ENCODE measurements around the gene CDHR2. TPM values are rescaled to one million over a fixed set of nuclear protein-coding genes. Genes with fewer than 3 reads are reported as not detected.

The CDHR2 gene
- total and polyA plus RNA-seq, 12 donors, result 0.03 to 0.22 (median 0.19) TPM; not detected in 9

DNA sequence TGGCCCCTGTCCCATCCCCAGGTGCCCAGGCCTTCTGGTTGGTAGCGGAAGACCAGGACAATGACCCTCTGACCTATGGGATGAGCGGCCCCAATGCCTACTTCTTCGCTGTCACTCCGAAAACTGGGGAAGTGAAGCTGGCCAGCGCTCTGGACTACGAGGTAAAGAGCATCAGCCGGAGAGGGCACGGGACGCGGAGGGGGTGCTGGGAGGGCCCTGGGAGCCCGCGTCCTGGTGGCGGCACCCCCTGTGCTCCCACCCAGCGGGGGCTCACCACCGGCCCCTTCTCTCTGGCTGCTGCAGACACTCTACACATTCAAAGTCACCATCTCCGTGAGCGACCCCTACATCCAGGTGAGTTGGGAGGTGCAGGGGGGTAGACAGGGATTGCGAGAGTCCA lies 19.5 kb downstream of the CDHR2 start:
- DNase-seq, result no peak
- H3K27me3 ChIP-seq, result peaks cover 0 to 50% (median 14%) of the 10 kb centered on the region in 7 donors
- intact Hi-C loops (cut with DNase I), result no loop called here

DNA sequence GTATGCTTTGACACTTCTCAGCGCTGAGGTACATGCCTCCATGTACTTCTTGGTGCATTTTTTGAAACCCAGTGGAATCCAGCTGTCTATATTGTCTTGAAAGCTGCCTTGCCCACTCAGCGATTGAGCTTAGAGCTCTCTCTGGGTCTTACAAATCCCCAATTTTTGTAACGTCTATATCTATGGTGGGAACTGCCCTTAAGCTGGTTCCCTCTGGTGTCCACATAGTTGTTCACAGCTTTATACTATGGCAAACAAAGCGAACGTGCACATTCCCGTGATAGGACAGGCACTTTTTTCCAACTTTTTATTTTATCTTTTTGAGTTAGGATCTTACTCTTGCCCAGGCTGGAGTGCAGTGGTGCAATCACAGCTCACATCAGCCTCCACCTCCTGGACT lies 20.9 kb downstream of the CDHR2 start:
- Histone ChIP-seq H3K27ac (no peak overlapping the region), H3K36me3 (no peaks in the 10 kb centered on the region), H3K4me3 (no peak overlapping the region), H3K27me3 (peaks cover 0 to 50% (median 14%) of the 10 kb centered on the region in 7 donors), H3K4me1 (peaks cover 0 to 3% (median 0%) of the 10 kb centered on the region in 9 donors), H3K9me3 (no peaks in the 10 kb centered on the region)
- WGBS, 2 donors, result 51 to 57% methylated on average over 6 of the region's 6 CpGs
- DNase-seq (no peak), ATAC-seq (no peak)
- TF ChIP-seq, protein P1, sequence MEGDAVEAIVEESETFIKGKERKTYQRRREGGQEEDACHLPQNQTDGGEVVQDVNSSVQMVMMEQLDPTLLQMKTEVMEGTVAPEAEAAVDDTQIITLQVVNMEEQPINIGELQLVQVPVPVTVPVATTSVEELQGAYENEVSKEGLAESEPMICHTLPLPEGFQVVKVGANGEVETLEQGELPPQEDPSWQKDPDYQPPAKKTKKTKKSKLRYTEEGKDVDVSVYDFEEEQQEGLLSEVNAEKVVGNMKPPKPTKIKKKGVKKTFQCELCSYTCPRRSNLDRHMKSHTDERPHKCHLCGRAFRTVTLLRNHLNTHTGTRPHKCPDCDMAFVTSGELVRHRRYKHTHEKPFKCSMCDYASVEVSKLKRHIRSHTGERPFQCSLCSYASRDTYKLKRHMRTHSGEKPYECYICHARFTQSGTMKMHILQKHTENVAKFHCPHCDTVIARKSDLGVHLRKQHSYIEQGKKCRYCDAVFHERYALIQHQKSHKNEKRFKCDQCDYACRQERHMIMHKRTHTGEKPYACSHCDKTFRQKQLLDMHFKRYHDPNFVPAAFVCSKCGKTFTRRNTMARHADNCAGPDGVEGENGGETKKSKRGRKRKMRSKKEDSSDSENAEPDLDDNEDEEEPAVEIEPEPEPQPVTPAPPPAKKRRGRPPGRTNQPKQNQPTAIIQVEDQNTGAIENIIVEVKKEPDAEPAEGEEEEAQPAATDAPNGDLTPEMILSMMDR (IDR thresholded peaks at IDR 0.05), result no peak
- intact Hi-C loops (cut with DNase I), result loop anchor here in 5 of 10 donors (5.0 to 10.0 kb wide), 4 partner anchors 65 to 153 kb away; partner anchors contain the start of genes TSPAN17 (in 4 of the 5), CLTB (in 1 of the 5), EIF4E1B (in 1 of the 5) and SNCB (in 1 of the 5)

More for the DNA sequence above, 19.5 kb downstream of the CDHR2 start:
- Histone ChIP-seq H3K4me3 (no peak overlapping the region), H3K9me3 (no peaks in the 10 kb centered on the region), H3K27ac (no peak overlapping the region), H3K36me3 (no peaks in the 10 kb centered on the region), H3K4me1 (no peaks in the 10 kb centered on the region)
- TF ChIP-seq, protein P1 (IDR thresholded peaks at IDR 0.05), result no peak
- no peak for ATAC-seq
- whole genome bisulfite sequencing, 2 donors, result 81 to 84% methylated on average over 18 of the region's 18 CpGs

DNA sequence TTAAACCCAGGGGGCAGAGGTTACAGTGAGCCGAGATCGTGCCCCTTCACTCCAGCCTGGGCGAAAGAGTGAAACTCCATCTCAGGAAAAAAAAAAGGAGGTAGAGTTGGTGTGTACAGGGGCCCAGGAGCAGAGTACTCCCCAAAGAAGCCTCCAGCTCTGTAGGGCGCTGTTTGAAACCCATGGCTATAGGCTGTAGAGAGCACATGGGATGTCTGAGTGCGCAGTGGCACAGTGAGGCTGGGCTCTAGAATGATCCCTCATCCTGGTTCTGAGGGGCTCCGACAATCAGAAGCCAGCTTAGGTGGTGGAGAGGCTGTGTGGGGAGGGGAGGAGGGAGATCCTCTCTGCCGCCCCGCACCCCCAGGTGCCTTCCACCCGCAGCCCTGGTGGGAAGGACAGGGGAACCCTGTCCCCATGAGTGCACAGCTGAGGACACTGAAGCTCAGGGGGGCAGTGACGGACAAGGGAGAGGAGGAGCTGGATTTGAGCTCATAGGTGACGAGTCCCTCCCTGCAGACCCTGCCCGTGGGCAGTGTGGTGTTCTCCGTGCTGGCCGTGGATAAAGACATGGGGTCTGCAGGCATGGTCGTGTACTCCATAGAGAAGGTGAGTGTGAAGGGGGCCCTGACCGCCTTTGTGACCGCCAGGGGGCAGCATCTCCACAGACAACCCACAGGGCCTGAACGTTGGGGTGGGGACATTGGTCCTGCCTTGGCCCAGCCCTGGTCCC lies 24.6 kb downstream of the CDHR2 start:
- H3K27ac ChIP-seq, result no peak overlapping the region
- H3K27me3 ChIP-seq, result peaks cover 0 to 33% (median 5%) of the 10 kb centered on the region in 7 donors
- TF ChIP-seq, protein P1 (IDR thresholded peaks at IDR 0.05), result peak; percentile 63 to 88 (median 82)
- peak; percentile 76 to 91 (median 90) for ATAC-seq
- peaks cover 0 to 3% (median 0%) of the 10 kb centered on the region in 9 donors for H3K4me1 ChIP-seq
- H3K9me3 ChIP-seq, result no peaks in the 10 kb centered on the region
- no peak overlapping the region for H3K4me3 ChIP-seq
- no peaks in the 10 kb centered on the region for H3K36me3 ChIP-seq
- DNase-seq, result peak; percentile 62 to 78
- intact Hi-C loops (cut with DNase I), result loop anchor here in 6 of 10 donors (2.0 to 10.0 kb wide), 5 partner anchors 61 to 156 kb away; partner anchors contain the start of genes TSPAN17 (in 5 of the 6), CLTB (in 1 of the 6), EIF4E1B (in 1 of the 6) and SNCB (in 1 of the 6)
- 35 to 43% methylated on average over 18 of the region's 18 CpGs for WGBS, 2 donors

DNA sequence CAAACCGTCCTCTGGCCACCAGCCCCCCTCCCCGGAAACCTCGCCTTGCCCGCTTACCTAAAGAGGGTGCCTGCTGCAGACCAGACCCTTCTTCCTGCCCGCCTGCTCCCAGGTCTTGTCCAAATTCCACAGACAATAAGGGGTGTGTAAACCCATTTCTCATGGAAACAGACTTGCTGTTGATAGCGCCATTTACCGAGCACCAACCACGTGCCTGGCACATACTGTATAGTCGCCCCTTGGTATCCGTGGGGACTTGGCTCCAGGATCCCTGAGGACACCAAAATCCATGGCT lies 25.1 kb downstream of the CDHR2 start:
- Histone ChIP-seq H3K27ac (no peak overlapping the region), H3K4me1 (peaks cover 0 to 3% (median 0%) of the 10 kb centered on the region in 9 donors), H3K27me3 (peaks cover 0 to 29% (median 3%) of the 10 kb centered on the region in 7 donors), H3K4me3 (no peak overlapping the region), H3K36me3 (no peaks in the 10 kb centered on the region), H3K9me3 (no peaks in the 10 kb centered on the region)
- WGBS, 2 donors, result 42 to 47% methylated on average over 10 of the region's 10 CpGs
- ATAC-seq (no peak), DNase-seq (no peak)
- intact Hi-C loops (cut with DNase I), result loop anchor here in 6 of 10 donors (2.0 to 10.0 kb wide), 5 partner anchors 61 to 157 kb away; partner anchors contain the start of genes TSPAN17 (in 5 of the 6), CLTB (in 1 of the 6), EIF4E1B (in 1 of the 6) and SNCB (in 1 of the 6)
- TF ChIP-seq, protein P1 (IDR thresholded peaks at IDR 0.05), result peak in 3 of 9 donors; percentile 8 to 29 (median 20)
